GM23338 (cell line): ENCODE results near the gene COL18A1.

Experiments used
- EZH2 ChIP-seq: fragments of 200-600 bp; sonication (generic); IDR thresholded peaks from one replicate; pipeline ENCODE4 v1.8.0; 2017; ENCODE audit warnings: antibody characterized with exemption, mild to moderate bottlenecking, low read depth; ENCODE audit not compliant: unreplicated experiment
- POLR2AphosphoS5 ChIP-seq: IDR thresholded peaks from 2 replicates; pipeline ENCODE4 v1.6.1; 2016; ENCODE audit warnings: antibody characterized with exemption, low read depth
- STAT1 ChIP-seq: IDR thresholded peaks from one replicate; pipeline ENCODE4 v1.6.1; 2016; ENCODE audit warnings: antibody characterized with exemption; ENCODE audit not compliant: unreplicated experiment
- TF ChIP-seq, protein P1 (sequence below), 2 experiments: fragments of 200-600 bp in 1 of 2; sonication (generic) in 1 of 2; conservative IDR thresholded peaks; 2 replicates each; pipeline versions ENCODE4 v1.5.1 to v1.6.1; 2016 to 2017; ENCODE audit warnings: antibody characterized with exemption in 2 of 2, low read depth in 2 of 2, mild to moderate bottlenecking in 2 of 2, moderate library complexity in 1 of 2
- TF ChIP-seq, protein P2 (sequence below): IDR thresholded peaks from one replicate; pipeline ENCODE4 v1.6.1; 2018; ENCODE audit warnings: antibody characterized with exemption; ENCODE audit not compliant: unreplicated experiment
- TF ChIP-seq, protein P3 (sequence below): IDR thresholded peaks from 2 replicates; pipeline ENCODE4 v1.6.1; 2016; ENCODE audit warnings: antibody characterized with exemption

DNA sequence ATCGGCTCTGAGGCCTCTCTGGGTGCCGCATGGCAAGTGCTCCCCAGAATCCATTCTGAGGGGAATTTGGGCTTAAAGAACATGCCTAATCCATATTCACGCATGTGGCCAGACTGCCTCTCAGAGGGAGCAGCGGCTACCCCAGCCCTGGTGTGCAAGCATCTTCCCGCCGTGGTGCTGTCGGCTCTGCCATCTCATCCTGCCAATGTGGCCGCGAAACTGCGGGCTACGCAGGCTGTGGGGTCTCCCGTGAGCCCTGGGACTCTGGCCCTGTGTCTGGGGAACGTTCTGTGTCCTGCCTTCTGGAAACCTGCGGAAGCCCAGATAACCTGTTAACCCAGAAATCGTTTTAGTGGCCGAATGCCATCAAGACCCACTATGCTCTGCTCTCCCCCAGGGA, 76.6 kb downstream of the COL18A1 start:
- TF ChIP-seq, protein P1, sequence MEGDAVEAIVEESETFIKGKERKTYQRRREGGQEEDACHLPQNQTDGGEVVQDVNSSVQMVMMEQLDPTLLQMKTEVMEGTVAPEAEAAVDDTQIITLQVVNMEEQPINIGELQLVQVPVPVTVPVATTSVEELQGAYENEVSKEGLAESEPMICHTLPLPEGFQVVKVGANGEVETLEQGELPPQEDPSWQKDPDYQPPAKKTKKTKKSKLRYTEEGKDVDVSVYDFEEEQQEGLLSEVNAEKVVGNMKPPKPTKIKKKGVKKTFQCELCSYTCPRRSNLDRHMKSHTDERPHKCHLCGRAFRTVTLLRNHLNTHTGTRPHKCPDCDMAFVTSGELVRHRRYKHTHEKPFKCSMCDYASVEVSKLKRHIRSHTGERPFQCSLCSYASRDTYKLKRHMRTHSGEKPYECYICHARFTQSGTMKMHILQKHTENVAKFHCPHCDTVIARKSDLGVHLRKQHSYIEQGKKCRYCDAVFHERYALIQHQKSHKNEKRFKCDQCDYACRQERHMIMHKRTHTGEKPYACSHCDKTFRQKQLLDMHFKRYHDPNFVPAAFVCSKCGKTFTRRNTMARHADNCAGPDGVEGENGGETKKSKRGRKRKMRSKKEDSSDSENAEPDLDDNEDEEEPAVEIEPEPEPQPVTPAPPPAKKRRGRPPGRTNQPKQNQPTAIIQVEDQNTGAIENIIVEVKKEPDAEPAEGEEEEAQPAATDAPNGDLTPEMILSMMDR (conservative IDR thresholded peaks at IDR 0.05; ENCODE audit: low read depth in 2 of 2): no peak
- no peak for TF ChIP-seq POLR2AphosphoS5
- TF ChIP-seq EZH2: no peak
- TF ChIP-seq, protein P2, sequence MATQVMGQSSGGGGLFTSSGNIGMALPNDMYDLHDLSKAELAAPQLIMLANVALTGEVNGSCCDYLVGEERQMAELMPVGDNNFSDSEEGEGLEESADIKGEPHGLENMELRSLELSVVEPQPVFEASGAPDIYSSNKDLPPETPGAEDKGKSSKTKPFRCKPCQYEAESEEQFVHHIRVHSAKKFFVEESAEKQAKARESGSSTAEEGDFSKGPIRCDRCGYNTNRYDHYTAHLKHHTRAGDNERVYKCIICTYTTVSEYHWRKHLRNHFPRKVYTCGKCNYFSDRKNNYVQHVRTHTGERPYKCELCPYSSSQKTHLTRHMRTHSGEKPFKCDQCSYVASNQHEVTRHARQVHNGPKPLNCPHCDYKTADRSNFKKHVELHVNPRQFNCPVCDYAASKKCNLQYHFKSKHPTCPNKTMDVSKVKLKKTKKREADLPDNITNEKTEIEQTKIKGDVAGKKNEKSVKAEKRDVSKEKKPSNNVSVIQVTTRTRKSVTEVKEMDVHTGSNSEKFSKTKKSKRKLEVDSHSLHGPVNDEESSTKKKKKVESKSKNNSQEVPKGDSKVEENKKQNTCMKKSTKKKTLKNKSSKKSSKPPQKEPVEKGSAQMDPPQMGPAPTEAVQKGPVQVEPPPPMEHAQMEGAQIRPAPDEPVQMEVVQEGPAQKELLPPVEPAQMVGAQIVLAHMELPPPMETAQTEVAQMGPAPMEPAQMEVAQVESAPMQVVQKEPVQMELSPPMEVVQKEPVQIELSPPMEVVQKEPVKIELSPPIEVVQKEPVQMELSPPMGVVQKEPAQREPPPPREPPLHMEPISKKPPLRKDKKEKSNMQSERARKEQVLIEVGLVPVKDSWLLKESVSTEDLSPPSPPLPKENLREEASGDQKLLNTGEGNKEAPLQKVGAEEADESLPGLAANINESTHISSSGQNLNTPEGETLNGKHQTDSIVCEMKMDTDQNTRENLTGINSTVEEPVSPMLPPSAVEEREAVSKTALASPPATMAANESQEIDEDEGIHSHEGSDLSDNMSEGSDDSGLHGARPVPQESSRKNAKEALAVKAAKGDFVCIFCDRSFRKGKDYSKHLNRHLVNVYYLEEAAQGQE: no peak
- TF ChIP-seq, protein P3, sequence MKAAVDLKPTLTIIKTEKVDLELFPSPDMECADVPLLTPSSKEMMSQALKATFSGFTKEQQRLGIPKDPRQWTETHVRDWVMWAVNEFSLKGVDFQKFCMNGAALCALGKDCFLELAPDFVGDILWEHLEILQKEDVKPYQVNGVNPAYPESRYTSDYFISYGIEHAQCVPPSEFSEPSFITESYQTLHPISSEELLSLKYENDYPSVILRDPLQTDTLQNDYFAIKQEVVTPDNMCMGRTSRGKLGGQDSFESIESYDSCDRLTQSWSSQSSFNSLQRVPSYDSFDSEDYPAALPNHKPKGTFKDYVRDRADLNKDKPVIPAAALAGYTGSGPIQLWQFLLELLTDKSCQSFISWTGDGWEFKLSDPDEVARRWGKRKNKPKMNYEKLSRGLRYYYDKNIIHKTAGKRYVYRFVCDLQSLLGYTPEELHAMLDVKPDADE: no peak
- no peak for TF ChIP-seq STAT1
